Keratinocyte (primary cell): ENCODE data around the gene ZNF710. TPM values are rescaled to one million over a fixed set of nuclear protein-coding genes. Genes with fewer than 3 reads are reported as not detected.

Experiments used
- DNase-seq: peaks from one replicate; pipeline ENCODE4 v3.0.0-alpha.2; 2011; ENCODE audit warnings: low read depth, missing footprints, low spot score
- FAIRE-seq: peaks from 2 replicates; lab custom pipeline; 2011; peaks lifted over from hg19 to GRCh38; lab: Jason Lieb, UNC
- H2AFZ ChIP-seq: 2 replicates; pipeline ENCODE4 v1.6.0; 2012; ENCODE audit warnings: low read length, control low read depth, inconsistent platforms; ENCODE audit not compliant: control insufficient read depth
- H3K27ac ChIP-seq: 2 replicates; pipeline ENCODE4 v1.5.1; 2011; ENCODE audit warnings: low read length; ENCODE audit not compliant: control insufficient read depth, insufficient read depth
- H3K27me3 ChIP-seq: 3 replicates; pipeline ENCODE4 v1.6.0; 2011; ENCODE audit warnings: low read length; ENCODE audit not compliant: control insufficient read depth, insufficient read depth; ENCODE audit errors: extremely low read depth
- H3K36me3 ChIP-seq, 2 experiments: 2 replicates in 1 of 2; 3 replicates in 1 of 2; pipeline ENCODE4 v1.5.1; 2011; ENCODE audit warnings: low read length in 2 of 2, mild to moderate bottlenecking in 1 of 2; ENCODE audit not compliant: control insufficient read depth in 2 of 2, insufficient read depth in 2 of 2; ENCODE audit errors: extremely low read depth in 1 of 2
- H3K4me1 ChIP-seq: 3 replicates; pipeline ENCODE4 v1.5.1; 2011; ENCODE audit warnings: low read length; ENCODE audit not compliant: control insufficient read depth, insufficient read depth; ENCODE audit errors: extremely low read depth
- H3K4me2 ChIP-seq: 3 replicates; pipeline ENCODE4 v1.6.0; 2011; ENCODE audit warnings: low read depth, low read length; ENCODE audit not compliant: control insufficient read depth, insufficient read depth; ENCODE audit errors: extremely low read depth
- H3K4me3 ChIP-seq, 3 experiments: fragments of 200-600 bp in 1 of 3; sonication (generic) in 1 of 3; 2 replicates in 2 of 3; 3 replicates in 1 of 3; pipeline ENCODE4 v1.5.1; 2011 to 2016; ENCODE audit warnings: low read length in 3 of 3, mild to moderate bottlenecking in 3 of 3, control low read depth in 2 of 3, inconsistent platforms in 1 of 3, low read depth in 1 of 3, mixed read lengths in 1 of 3, mixed run types in 1 of 3, moderate library complexity in 1 of 3; ENCODE audit not compliant: control insufficient read depth in 2 of 3, insufficient read depth in 2 of 3; ENCODE audit errors: extremely low read depth in 1 of 3
- H3K79me2 ChIP-seq: 2 replicates; pipeline ENCODE4 v1.6.0; 2012; ENCODE audit warnings: low read length; ENCODE audit not compliant: control insufficient read depth, insufficient read depth
- H3K9ac ChIP-seq: 3 replicates; pipeline ENCODE4 v1.6.0; 2011; ENCODE audit warnings: low read length; ENCODE audit not compliant: control insufficient read depth, insufficient read depth; ENCODE audit errors: extremely low read depth
- H3K9me1 ChIP-seq: 3 replicates; pipeline ENCODE4 v1.6.0; 2011; ENCODE audit warnings: low read length; ENCODE audit not compliant: control insufficient read depth, insufficient read depth; ENCODE audit errors: extremely low read depth
- H3K9me3 ChIP-seq: 2 replicates; pipeline ENCODE4 v1.5.1; 2012; ENCODE audit warnings: low read depth, low read length; ENCODE audit not compliant: control insufficient read depth
- H4K20me1 ChIP-seq: 3 replicates; pipeline ENCODE4 v1.6.0; 2011; ENCODE audit warnings: low read length; ENCODE audit not compliant: control insufficient read depth, insufficient read depth; ENCODE audit errors: extremely low read depth
- EZH2 ChIP-seq: IDR thresholded peaks from one replicate; pipeline ENCODE4 v1.6.1; 2012; ENCODE audit warnings: inconsistent platforms, mild to moderate bottlenecking, low read length, moderate library complexity
- dilution Hi-C: fragments of 300-500 bp; cut with MboI; formaldehyde crosslinking; loops from one replicate; pipeline ENCODE4 v1.7.0; 2020; ENCODE audit warnings: low sequenced_read_pairs; ENCODE audit not compliant: extremely low pct_ligation_motif_present
- polyA plus RNA-seq, 5 experiments: library from polyadenylated mRNA; depleted of rRNA in 3 of 5; stranded (reverse) in 3 of 5; stranded (forward) in 1 of 5; unstranded in 1 of 5; fragments of >200 nt; gene quantifications; 1 replicate in 1 of 5; 2 replicates in 3 of 5; 3 replicates in 1 of 5; pipeline versions ENCODE4 v1.2.1 to v1.2.3, GENCODE V29; 2011 to 2012; ENCODE audit warnings: missing spikeins in 2 of 5, low read depth in 1 of 5, low replicate concordance in 1 of 5
- TF ChIP-seq, protein P1 (sequence below), 3 experiments: IDR thresholded peaks in 1 of 3; conservative IDR thresholded peaks in 1 of 3; optimal IDR thresholded peaks in 1 of 3; 2 replicates in 2 of 3; 3 replicates in 1 of 3; pipeline versions ENCODE3 to v1.5.1; 2011; ENCODE audit warnings: low read length in 3 of 3, mild to moderate bottlenecking in 3 of 3, moderate library complexity in 2 of 3, control low read depth in 1 of 3, inconsistent platforms in 1 of 3; ENCODE audit not compliant: insufficient read depth in 2 of 3; ENCODE audit errors: extremely low read depth in 1 of 3

Gene ZNF710
- polyA plus RNA-seq, 1 donor (not counting 4 experiments of a cell fraction or from before 2014, with no cell fraction given) = 4.5 TPM

DNA sequence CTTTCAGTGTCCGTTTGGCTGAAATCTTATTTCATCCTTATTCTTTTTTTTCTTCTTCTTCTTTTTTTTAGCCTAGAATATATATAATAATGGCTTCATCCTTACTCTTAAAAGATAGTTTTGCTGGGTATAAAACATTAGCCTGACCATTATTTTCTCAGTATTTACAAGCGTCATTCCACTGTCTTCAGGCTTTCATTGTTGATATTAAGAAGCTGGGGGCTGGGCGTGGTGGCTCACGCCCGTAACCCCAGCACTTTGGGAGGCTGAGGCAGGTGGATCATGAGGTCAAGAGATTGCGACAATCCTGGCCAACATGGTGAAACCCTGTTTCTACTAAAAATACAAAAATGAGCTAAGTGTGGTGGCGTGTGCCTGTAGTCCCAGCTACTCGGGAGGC is 10.6 kb downstream of the ZNF710 start:
- H3K79me2 ChIP-seq = peaks cover 57% of the 10 kb centered on the region
- no peak for FAIRE-seq

DNA sequence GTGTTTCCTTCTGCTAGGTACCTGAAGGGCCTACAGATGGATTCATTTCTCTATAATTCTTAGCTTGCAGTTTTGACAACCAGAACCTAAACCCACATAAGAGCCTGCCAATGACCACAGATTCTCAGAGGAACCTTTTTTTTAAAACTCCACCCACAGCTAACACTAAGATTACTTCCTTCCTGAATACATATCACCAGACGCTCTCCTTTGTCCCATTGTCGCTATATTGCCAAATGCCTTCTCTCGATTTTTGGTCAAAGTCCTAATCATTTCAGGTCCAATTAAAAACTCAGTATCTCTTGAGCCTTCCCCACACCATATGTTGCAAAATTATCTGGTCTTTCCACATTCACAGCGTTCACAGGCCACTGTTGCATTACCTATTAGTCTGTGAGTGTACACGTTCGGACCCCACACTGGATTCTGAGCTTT is 12.4 kb downstream of the ZNF710 start:
- H3K4me3 ChIP-seq = no peak overlapping the region
- no peak overlapping the region for H3K4me2 ChIP-seq
- H3K9me3 ChIP-seq = peaks cover 4% of the 10 kb centered on the region
- peaks cover 2 to 4% of the 10 kb centered on the region in 2 experiments for H3K36me3 ChIP-seq
- no peak for FAIRE-seq
- H3K9me1 ChIP-seq = peaks cover 3% of the 10 kb centered on the region
- no peaks in the 10 kb centered on the region for H4K20me1 ChIP-seq
- peaks cover 21% of the 10 kb centered on the region for H3K4me1 ChIP-seq
- dilution Hi-C loops = no loop called here
- no peak for TF ChIP-seq EZH2
- no peak overlapping the region for H3K27ac ChIP-seq
- DNase-seq = no peak
- H2AFZ ChIP-seq = no peak overlapping the region
- H3K9ac ChIP-seq = no peak overlapping the region
- H3K27me3 ChIP-seq = no peaks in the 10 kb centered on the region
- peaks cover 56% of the 10 kb centered on the region for H3K79me2 ChIP-seq

More for the DNA sequence above, 10.6 kb downstream of the ZNF710 start:
- Histone ChIP-seq H3K27me3 (no peaks in the 10 kb centered on the region), H3K4me2 (no peak overlapping the region), H3K4me3 (no peak overlapping the region), H2AFZ (no peak overlapping the region), H4K20me1 (no peaks in the 10 kb centered on the region), H3K9ac (no peak overlapping the region), H3K27ac (no peak overlapping the region), H3K9me1 (peaks cover under 1% of the 10 kb centered on the region), H3K36me3 (peaks cover 4 to 5% of the 10 kb centered on the region in 2 experiments), H3K9me3 (peaks cover 4% of the 10 kb centered on the region), H3K4me1 (peaks cover 13% of the 10 kb centered on the region)
- DNase-seq = no peak
- dilution Hi-C loops = no loop called here
- TF ChIP-seq EZH2 = no peak
- TF ChIP-seq, protein P1, sequence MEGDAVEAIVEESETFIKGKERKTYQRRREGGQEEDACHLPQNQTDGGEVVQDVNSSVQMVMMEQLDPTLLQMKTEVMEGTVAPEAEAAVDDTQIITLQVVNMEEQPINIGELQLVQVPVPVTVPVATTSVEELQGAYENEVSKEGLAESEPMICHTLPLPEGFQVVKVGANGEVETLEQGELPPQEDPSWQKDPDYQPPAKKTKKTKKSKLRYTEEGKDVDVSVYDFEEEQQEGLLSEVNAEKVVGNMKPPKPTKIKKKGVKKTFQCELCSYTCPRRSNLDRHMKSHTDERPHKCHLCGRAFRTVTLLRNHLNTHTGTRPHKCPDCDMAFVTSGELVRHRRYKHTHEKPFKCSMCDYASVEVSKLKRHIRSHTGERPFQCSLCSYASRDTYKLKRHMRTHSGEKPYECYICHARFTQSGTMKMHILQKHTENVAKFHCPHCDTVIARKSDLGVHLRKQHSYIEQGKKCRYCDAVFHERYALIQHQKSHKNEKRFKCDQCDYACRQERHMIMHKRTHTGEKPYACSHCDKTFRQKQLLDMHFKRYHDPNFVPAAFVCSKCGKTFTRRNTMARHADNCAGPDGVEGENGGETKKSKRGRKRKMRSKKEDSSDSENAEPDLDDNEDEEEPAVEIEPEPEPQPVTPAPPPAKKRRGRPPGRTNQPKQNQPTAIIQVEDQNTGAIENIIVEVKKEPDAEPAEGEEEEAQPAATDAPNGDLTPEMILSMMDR (optimal IDR thresholded peaks at IDR 0.05 in 1 of 3, IDR thresholded peaks at IDR 0.05 in 1 of 3, conservative IDR thresholded peaks at IDR 0.05 in 1 of 3; ENCODE audit: extremely low read depth in 1 of 3, insufficient read depth in 2 of 3, low read length in 3 of 3) = no peak

DNA sequence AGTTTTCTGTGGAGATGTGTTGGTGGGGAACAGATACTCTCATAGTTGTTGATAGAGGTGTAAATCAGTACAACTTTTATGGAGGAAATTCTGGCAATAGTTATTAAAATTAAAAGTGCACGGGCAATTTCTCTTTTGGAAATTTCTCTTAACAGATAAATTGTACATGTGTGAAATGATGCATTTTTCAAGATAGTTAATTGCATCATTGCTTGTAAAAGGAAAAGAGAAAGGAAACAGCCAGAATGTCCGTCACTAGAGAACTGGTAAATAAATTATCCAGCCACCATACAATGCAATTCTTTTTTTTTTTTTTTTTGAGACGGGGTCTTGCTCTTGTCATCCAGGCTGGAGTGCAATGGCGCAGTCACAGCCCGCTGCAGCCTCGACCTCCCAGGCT is 14.2 kb downstream of the ZNF710 start:
- Histone ChIP-seq H3K4me2 (no peak overlapping the region), H3K9me1 (peaks cover 3% of the 10 kb centered on the region), H3K4me1 (peaks cover 21% of the 10 kb centered on the region), H3K79me2 (peaks cover 49% of the 10 kb centered on the region), H3K27ac (no peak overlapping the region), H3K9ac (no peak overlapping the region), H3K9me3 (peaks cover 4% of the 10 kb centered on the region), H4K20me1 (no peaks in the 10 kb centered on the region), H3K27me3 (no peaks in the 10 kb centered on the region), H2AFZ (no peak overlapping the region), H3K4me3 (no peak overlapping the region), H3K36me3 (no peaks in the 10 kb centered on the region)
- dilution Hi-C loops = no loop called here
- DNase-seq = no peak
- no peak for TF ChIP-seq EZH2
- TF ChIP-seq, protein P1 (optimal IDR thresholded peaks at IDR 0.05 in 1 of 3, IDR thresholded peaks at IDR 0.05 in 1 of 3, conservative IDR thresholded peaks at IDR 0.05 in 1 of 3; ENCODE audit: extremely low read depth in 1 of 3, insufficient read depth in 2 of 3, low read length in 3 of 3) = no peak
- FAIRE-seq = no peak
